NCI-H345 treated with DMSO at 0.1 percent for 48 hours (cell line): ENCODE results near the gene TSPAN14.
"Not testable (repeated sequence)": the region's sequence is repeated elsewhere in the genome, so short reads cannot be mapped to it uniquely, and the experiment has no call there.

Source experiments
- DNase-seq: peaks from one replicate; lab custom pipeline; 2025; ENCODE audit not compliant: unreplicated experiment; lab: John Stamatoyannopoulos, UW

TSPAN14 gene

GRCh38 chr10:80468002-80468401 is 13.9 kb downstream of the TSPAN14 start:
- no peak for DNase-seq

GRCh38 chr10:80468806-80469421 is 14.8 kb downstream of the TSPAN14 start:
- DNase-seq, result no peak

GRCh38 chr10:80470266-80470665 is 16.2 kb downstream of the TSPAN14 start:
- no peak for DNase-seq

GRCh38 chr10:80471001-80471400 is 16.9 kb downstream of the TSPAN14 start:
- DNase-seq, result no peak

GRCh38 chr10:80471715-80472233 is 17.7 kb downstream of the TSPAN14 start:
- no peak for DNase-seq

GRCh38 chr10:80472234-80473095 is 18.4 kb downstream of the TSPAN14 start:
- DNase-seq, result no peak

- DNase-seq, result no peak
These were observed 19.1 kb downstream of the TSPAN14 start for GRCh38 chr10:80473096-80473657.

- DNase-seq, result no peak
These were observed 19.8 kb downstream of the TSPAN14 start for GRCh38 chr10:80473692-80474596.

GRCh38 chr10:80474597-80474910 is 20.4 kb downstream of the TSPAN14 start:
- DNase-seq, result no peak

- DNase-seq, result no peak
These were observed 20.8 kb downstream of the TSPAN14 start for GRCh38 chr10:80474941-80475340.

- DNase-seq, result not testable (repeated sequence)
These were observed 21.5 kb downstream of the TSPAN14 start for GRCh38 chr10:80475641-80476040.

GRCh38 chr10:80476685-80477084 is 22.6 kb downstream of the TSPAN14 start:
- DNase-seq, result no peak

GRCh38 chr10:80477813-80478212 is 23.7 kb downstream of the TSPAN14 start:
- no peak for DNase-seq

GRCh38 chr10:80480373-80480772 is 26.3 kb downstream of the TSPAN14 start:
- not testable (repeated sequence) for DNase-seq

GRCh38 chr10:80480852-80481251 is 26.7 kb downstream of the TSPAN14 start:
- DNase-seq, result no peak

- DNase-seq, result no peak
These were observed 30.1 kb downstream of the TSPAN14 start for GRCh38 chr10:80484243-80484642.

- no peak for DNase-seq
These were observed 30.6 kb downstream of the TSPAN14 start for GRCh38 chr10:80484676-80485075.

GRCh38 chr10:80485076-80485945 is 31.2 kb downstream of the TSPAN14 start:
- no peak for DNase-seq

- no peak for DNase-seq
These were observed 32.0 kb downstream of the TSPAN14 start for GRCh38 chr10:80485946-80486764.
